GM18526 (cell line): ENCODE results near the gene COPS3.
A peak's percentile ranks its signal among the peaks of the same experiment; 100 is the strongest.

Source experiments
- POLR2A ChIP-seq: IDR thresholded peaks from 3 replicates; pipeline ENCODE4 v1.6.1; 2011; ENCODE audit not compliant: insufficient read length; ENCODE audit errors: extremely low read depth

The COPS3 gene

GRCh38 chr17:17264430-17264829 is 16.6 kb downstream of the COPS3 start:
- TF ChIP-seq POLR2A, result no peak

GRCh38 chr17:17258998-17259397 is 22.0 kb downstream of the COPS3 start:
- no peak for TF ChIP-seq POLR2A

- no peak for TF ChIP-seq POLR2A
These were observed 23.0 kb downstream of the COPS3 start for GRCh38 chr17:17258011-17258410.

- no peak for TF ChIP-seq POLR2A
These were observed 24.7 kb downstream of the COPS3 start for GRCh38 chr17:17256316-17256715.

- no peak for TF ChIP-seq POLR2A
These were observed 27.0 kb downstream of the COPS3 start for GRCh38 chr17:17254036-17254435.

GRCh38 chr17:17253406-17253805 is 27.6 kb downstream of the COPS3 start:
- no peak for TF ChIP-seq POLR2A

- no peak for TF ChIP-seq POLR2A
These were observed 28.8 kb downstream of the COPS3 start for GRCh38 chr17:17252149-17252661.

GRCh38 chr17:17246879-17247278 is 34.2 kb downstream of the COPS3 start:
- no peak for TF ChIP-seq POLR2A

- no peak for TF ChIP-seq POLR2A
These were observed 37.9 kb downstream of the COPS3 start for GRCh38 chr17:17243163-17243562.

- no peak for TF ChIP-seq POLR2A
These were observed 38.8 kb downstream of the COPS3 start for GRCh38 chr17:17242246-17242645.

- no peak for TF ChIP-seq POLR2A
These were observed 39.4 kb downstream of the COPS3 start for GRCh38 chr17:17241656-17242055.

GRCh38 chr17:17239832-17240231 is 41.2 kb downstream of the COPS3 start:
- TF ChIP-seq POLR2A, result no peak

GRCh38 chr17:17237026-17237799 is 43.8 kb downstream of the COPS3 start, which contains the start of gene FLCN:
Gene FLCN, minus strand, starts transcription at chr17:17237168. Its CDS starts 9,031 bp downstream, at chr17:17228137.
- TF ChIP-seq POLR2A, result peak; percentile 89

GRCh38 chr17:17236295-17237025 is 44.6 kb downstream of the COPS3 start:
- TF ChIP-seq POLR2A, result no peak

GRCh38 chr17:17235212-17236174 is 45.6 kb downstream of the COPS3 start:
- TF ChIP-seq POLR2A, result no peak

GRCh38 chr17:17232303-17232621 is 48.8 kb downstream of the COPS3 start:
- TF ChIP-seq POLR2A, result no peak
